ENCODE results near the gene ASAH2B. TPM values are rescaled to one million over a fixed set of nuclear protein-coding genes. Genes with fewer than 3 reads are reported as not detected.

Gene ASAH2B
- total RNA-seq, 1 experiment from 2014 or later: 8.6 TPM

GRCh38 chr10:50788951-50789945 lies 49.5 kb downstream of the ASAH2B start:
- Mint-ChIP-seq H3K4me1 (peaks cover 16 to 17% of the 10 kb centered on the region in 2 experiments), H3K27me3 (ENCODE audit: low read depth) (peaks cover 10% of the 10 kb centered on the region), H3K4me3 (no peak overlapping the region), H3K27ac (no peak overlapping the region), H3K36me3 (ENCODE audit: insufficient read depth in 1 of 3, low read depth in 3 of 3) (no peaks in the 10 kb centered on the region; a peak in 1 of 7 replicates), H3K9me3 (peaks cover 5 to 7% of the 10 kb centered on the region in 2 experiments; a peak in 3 of 5 replicates)
- H3K27me3 ChIP-seq (ENCODE audit: insufficient read depth, low read length): no peaks in the 10 kb centered on the region
- no peak overlapping the region for H4K91ac ChIP-seq (ENCODE audit: insufficient read length, low read depth, low read length)
- H3K27ac ChIP-seq (ENCODE audit: insufficient read length, low read depth, low read length): no peak overlapping the region
- H3K23ac ChIP-seq (ENCODE audit: insufficient read length, low read depth, low read length): no peak overlapping the region
- no peak overlapping the region for H3T11ph ChIP-seq (ENCODE audit: low read length)
- no peak overlapping the region for H3K14ac ChIP-seq (ENCODE audit: insufficient read depth, low read length)
- H4K5ac ChIP-seq (ENCODE audit: insufficient read length, low read depth, low read length): no peak overlapping the region
- H2AFZ ChIP-seq (ENCODE audit: low read length): no peak overlapping the region
- H3K79me1 ChIP-seq (ENCODE audit: insufficient read depth, low read depth, low read length, poor library complexity, severe bottlenecking): no peaks in the 10 kb centered on the region
- no peaks in the 10 kb centered on the region for H3K23me2 ChIP-seq (ENCODE audit: insufficient read length, low read depth, low read length, poor library complexity, severe bottlenecking)
- no peak overlapping the region for H2BK120ac ChIP-seq (ENCODE audit: low read depth, low read length, poor library complexity, severe bottlenecking)
- no peak overlapping the region for H3K4ac ChIP-seq (ENCODE audit: low read depth, low read length)
- TF ChIP-seq CTCF (conservative IDR thresholded peaks at IDR 0.05): peak; percentile 57
- no peak overlapping the region for H2AK5ac ChIP-seq (ENCODE audit: insufficient read length, low read length)
- no peak overlapping the region for H4K8ac ChIP-seq (replicated peaks; ENCODE audit: insufficient read length, low read depth, low read length)
- no peak overlapping the region for H3K4me2 ChIP-seq (ENCODE audit: insufficient read depth, insufficient read length, low read length)
- no peak overlapping the region for H3K18ac ChIP-seq (ENCODE audit: insufficient read length, low read depth, low read length)
- no peak for DNase-seq
- H2BK12ac ChIP-seq (ENCODE audit: insufficient read length, low read depth, low read length): no peak overlapping the region
- H3K4me1 ChIP-seq (ENCODE audit: insufficient read depth, low read length): no peaks in the 10 kb centered on the region; the same call in 1 of the 2 replicates
- H3K9ac ChIP-seq (ENCODE audit: extremely low read depth, insufficient read length, low read length): no peak overlapping the region
- no peaks in the 10 kb centered on the region for H4K20me1 ChIP-seq (ENCODE audit: control insufficient read depth, insufficient read depth, insufficient read length)
- H2BK15ac ChIP-seq (ENCODE audit: low read depth, low read length): no peak overlapping the region
- H3K56ac ChIP-seq (ENCODE audit: insufficient read length, low read depth, low read length): no peak overlapping the region
- no peak overlapping the region for H2BK5ac ChIP-seq (ENCODE audit: insufficient read length, low read length)
- no peaks in the 10 kb centered on the region for H3K79me2 ChIP-seq (ENCODE audit: insufficient read depth, low read length)
- H3K9me3 ChIP-seq (ENCODE audit: control insufficient read depth, low read depth, low read length): no peaks in the 10 kb centered on the region
- no peak overlapping the region for H2BK20ac ChIP-seq (ENCODE audit: low read depth, low read length, poor library complexity, severe bottlenecking)
- no CpG with 5 or more reads among the region's 1 CpG for WGBS (ENCODE audit: extremely low coverage, insufficient read length, low lambda C conversion rate)

All from H9 (cell line).